Fibroblast of skin of abdomen (primary cell): ENCODE results near the gene FHIT.

Experiments used
- DNase-seq: peaks from one replicate; pipeline ENCODE4 v3.0.0-alpha.2; 2013

The FHIT gene

DNA sequence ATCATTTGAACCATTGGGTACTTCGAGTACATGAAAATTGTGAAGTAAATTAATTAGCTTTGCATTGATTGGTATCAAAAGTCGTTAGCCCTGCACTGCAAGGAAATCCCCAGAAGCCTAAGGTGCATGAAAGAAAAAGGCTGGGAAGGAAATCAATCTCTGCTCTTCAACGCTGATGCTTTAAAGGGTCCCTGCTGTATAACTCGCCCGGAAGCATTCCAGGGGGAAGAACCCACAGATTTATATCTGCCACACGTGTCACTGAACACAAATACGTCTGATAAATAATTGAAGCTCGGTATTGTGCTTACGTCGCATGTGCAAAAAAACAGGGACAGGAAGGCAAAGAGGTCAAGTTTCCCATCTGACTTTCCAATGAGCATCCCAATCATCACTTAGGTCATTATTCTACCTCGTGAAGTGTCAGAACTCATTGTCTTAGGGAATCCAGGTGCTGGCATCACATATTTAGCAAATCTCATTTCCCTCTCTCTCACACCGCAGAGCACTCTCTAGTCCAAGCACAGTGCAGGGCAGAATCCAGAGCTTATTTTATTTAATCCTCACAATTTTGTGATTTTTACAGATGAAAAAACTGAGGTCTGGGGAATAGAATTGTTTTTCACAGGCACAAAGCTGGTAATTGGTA lies 1397.1 kb downstream of the FHIT start:
- DNase-seq, result no peak

DNA sequence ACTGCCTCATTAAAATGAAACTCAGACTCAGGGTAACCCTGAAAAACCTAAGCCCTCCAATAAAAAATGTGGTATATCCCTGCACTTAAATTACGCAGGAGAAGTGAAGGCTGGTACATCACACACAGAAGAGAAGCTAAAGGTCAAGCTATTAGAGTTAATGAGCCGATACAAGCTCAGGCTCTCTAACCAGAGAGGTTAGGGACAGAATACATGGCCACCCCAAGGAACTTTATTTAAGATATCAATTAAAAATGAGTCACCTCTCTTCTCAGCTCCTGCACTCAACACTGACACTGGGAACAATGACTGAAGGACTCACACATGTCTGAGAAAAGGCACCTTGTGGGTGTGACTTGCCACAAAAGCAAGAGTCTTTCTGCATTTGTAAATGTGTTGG lies 1400.8 kb downstream of the FHIT start:
- DNase-seq, result no peak

DNA sequence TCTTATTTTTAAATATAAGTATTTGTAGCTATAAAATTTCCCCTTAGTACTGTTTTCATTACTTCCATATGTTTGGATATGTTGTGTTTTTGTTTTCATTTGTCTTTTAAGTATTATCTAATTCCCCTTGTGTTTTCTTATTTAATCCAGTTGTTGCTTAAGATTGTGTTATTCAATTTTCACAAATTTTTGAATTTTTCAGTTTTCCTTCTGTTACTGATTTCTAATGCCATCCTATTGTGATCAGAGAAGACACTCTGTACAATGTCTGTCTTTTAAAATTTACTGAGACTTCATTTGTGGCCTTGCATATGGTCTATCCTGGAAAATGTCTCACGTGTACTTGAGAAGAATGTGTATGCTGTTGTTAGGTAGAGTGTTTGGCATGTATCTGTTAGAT lies 1405.9 kb downstream of the FHIT start:
- no peak for DNase-seq

DNA sequence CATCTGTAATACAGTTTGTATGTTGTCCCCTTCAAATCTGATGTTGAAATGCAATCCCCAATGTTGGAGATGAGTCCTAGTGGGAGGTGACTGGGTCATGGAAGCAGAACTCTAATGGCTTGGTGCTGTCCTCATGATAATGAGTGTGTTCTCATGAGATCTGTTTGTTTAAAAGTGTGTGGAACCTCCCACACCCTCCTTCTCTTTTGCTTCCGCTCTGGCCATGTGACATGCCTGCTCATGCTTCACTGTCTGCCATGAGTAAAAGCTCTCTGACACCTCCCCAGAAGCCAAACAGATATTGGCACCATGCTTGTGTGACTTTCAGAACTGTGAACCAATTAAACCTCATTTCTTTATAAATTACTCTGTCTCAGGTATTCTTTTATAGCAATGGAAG lies 1407.4 kb downstream of the FHIT start:
- no peak for DNase-seq

DNA sequence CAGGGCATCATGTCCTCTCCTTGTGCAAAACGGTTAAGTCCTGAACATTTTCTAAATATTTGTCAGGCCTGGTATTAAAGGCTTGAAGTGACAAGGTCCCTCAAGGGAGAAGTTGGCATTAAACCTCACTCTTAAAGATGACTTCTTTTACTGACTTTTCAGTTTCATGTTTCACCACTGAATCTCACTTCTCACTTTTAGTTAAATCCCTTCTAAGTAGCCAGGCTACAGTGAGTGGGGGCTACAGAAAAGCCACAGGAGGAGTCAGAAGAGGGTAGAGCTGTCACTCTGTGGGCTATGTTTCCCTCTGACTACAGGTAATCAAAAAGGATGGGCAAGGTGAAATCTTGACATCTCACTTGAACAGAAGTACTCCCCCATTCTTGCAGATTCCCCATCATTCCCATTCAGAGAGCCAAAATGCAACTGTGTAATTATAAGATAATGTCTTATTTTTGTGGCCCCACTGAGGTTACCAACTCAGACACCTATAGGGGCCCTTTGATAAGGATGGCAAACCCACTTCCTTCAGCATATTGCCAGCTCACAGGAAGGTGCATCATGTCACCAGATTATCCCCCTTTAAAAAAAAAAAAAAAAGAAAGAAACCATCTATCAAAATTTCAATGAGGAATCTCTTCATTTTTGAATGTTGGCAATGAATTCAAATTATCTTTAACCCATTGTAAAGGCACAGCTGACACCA lies 1411.3 kb downstream of the FHIT start:
- DNase-seq, result no peak

DNA sequence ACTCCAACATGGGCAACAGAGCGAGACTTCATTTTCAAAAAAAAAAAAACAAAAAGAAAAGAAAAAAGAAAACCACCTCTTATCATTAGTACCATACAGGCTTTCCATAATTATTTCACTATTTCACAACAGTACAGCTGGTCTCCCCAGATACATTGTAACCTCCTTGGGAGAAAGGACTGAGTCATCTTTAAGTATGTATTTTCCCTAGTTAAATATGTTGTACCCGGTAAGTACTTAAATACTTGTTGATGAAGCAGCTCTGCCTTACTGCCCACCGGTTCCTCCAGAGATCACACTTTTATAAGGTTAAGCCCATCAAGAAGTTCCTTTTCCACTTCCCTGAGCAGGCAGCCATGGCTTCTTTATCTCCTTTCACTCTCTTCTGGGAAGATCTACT lies 1412.0 kb downstream of the FHIT start:
- peak; percentile 84 for DNase-seq

DNA sequence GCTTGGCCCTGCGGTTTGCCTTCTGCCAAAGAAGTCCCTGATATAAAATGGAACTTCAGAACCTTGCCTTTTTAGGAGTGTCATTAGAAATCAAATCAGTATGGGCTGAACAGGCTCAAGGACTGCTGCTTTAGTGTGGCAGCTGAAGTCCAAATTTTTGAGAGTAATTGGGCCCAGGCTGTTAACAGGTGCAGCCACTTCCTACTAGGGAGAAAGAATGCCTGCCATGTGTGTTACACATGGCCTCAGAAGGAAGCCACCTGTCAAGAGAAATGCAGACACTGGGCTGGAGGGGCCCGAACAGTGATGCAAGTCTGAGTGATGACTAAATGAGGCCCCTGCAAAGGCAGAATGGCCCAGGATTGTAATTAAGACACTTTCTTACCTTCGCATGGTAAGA lies 1414.7 kb downstream of the FHIT start:
- DNase-seq, result peak; percentile 18

DNA sequence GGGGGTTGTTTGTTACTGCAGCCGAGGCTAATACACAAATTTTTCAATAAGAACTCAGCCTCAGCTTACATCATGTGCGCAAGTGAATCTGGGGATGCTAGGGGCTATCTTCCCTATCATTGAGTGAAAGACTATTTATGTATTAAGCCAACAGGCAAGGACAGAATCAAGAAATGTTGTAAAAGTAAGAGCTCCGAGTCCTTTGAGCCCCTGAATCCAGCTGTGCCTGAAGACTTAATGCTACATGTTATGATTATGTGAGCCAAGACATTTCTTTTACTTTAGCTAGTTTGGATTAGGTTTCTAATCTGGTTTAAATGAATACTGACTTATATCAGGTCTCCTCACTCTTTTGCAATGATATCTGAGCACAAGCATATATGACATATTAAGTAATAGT lies 1418.5 kb downstream of the FHIT start:
- DNase-seq, result no peak

DNA sequence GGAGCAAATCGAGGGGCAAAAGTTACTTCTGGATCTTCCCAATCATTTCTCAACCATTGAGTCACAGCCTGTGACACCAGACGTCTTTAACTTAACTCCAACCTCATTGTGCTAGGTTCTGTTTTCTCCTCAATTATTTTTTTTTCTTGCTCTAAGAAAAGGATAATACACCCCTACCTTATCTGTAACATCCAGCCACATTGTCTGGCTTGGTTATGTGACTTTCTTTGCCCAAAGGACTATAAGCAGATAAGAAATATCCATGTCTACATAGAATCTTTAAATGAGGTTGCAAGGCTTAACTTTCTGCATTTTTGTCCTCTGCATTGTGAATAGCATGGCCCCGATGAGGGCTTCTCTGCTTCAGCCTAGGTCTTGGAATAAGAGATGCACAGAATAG lies 1419.0 kb downstream of the FHIT start:
- DNase-seq, result no peak

DNA sequence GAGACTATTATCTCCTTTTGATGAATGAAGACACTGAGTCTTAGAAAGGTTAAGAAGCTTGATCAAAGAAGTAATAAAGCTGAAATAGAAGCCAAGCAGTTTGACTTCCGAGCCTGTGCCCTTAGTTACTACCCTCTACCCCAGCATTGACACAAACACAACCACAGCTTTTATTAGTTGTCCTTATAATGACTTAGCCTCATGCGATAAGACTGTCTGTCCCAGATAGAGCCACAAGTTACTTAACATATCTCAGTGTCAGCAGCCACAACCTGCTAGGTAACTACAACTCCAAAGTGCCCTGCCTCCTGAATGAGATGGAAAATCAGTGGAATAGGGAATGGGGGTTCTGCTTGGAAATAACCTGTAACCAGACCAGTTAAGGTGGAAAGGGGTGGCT lies 1419.9 kb downstream of the FHIT start:
- DNase-seq, result no peak

DNA sequence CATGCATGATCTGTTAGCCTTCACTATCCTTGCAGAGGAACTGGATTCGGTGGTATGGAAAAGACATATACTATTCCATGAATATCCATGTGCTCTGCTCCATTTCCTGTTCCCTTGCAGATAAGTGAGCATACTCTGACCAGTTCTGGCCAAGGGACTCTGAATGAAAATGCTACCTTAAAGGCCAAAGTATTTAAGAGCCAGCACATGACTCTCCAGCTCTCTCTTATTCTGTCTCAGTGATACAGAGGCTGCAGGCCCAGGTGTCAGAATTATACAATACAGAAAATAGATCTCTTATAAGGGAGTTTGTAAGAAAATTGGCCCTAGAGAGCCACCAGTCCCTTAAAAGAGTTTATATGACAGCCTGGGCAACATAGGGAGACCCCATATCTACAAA lies 1421.7 kb downstream of the FHIT start:
- no peak for DNase-seq

DNA sequence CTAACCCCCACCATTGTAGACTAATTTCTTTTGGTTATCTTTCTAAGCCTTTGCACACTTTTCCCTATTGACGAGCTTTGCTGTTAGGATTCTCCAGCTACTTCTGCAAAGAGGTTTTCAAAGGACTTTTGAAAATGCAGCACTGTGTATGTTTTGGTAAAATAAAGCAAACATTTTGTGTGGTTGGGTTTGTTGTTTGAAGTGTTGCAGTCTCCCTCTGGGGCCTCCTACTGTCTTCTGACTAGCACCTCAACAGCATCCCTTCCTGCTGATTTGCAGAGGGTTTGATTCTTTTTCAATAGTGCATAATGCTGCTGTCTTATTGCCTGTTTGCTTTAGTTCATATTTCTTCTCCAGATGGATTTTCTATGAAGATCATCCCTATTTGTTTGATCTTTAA lies 1426.4 kb downstream of the FHIT start:
- DNase-seq, result no peak

DNA sequence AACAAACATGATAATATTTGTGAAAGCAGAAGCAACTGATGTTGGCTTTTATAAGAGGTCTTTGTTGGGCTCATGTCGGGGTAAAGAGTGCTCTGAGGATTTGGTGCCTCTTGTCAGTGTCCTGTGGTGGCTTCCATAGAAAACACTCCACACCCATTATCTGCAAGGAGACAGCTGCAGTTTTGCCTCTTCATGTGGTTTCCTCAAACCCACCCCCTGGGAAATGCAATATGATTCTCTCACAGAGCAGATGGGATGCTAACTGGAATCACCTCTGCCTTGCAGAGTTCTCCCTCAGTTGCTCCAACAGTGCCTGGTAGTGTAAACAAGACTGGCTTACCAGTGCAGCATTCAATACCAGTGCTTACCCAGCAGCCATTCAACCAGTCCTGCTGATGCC lies 1430.0 kb downstream of the FHIT start:
- DNase-seq, result no peak

DNA sequence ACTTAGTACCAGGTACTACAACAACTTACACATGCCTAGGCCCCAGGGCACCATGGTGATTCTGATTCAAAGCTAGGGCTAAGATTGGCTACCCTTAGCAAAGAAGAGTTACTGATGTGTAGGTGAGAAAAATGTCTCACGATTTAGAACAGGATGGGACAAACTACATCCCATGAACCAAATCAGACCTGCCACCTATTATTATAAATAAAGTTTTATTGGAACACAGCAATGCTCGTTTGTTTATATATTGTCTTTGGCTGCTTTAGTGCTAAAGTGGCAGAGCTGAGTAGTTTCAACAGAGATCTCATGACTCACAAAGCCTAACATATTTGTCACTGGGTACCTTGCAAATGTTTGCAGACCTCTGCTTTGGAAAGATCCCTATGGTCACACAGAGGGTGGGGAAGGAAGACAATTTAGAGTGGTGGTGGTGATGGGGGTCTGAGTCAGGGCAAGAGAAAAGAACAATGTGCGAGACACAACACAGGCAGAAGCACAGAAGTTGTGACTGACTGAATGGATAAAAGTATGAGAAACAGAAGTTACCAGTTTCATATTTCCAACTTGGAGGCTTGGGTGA lies 1430.8 kb downstream of the FHIT start:
- DNase-seq, result peak; percentile 27

DNA sequence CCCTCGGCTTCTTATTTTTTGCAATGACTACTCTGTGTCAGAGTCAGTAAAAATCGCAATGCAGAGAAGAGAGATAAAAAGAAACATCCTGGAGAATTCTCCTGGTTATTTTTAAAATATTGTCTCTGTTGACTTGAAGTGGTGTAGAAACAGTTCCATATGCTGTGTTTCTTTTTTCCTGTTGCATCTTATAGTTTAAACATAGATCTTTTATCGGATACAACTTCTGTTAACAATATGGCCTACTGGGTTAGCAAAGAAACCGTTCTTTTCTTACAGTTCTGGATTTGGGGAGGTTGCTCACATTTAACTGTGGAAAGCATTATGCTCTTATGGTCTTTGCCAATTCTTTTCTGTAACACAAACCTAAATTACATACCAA lies 1432.3 kb downstream of the FHIT start:
- no peak for DNase-seq

DNA sequence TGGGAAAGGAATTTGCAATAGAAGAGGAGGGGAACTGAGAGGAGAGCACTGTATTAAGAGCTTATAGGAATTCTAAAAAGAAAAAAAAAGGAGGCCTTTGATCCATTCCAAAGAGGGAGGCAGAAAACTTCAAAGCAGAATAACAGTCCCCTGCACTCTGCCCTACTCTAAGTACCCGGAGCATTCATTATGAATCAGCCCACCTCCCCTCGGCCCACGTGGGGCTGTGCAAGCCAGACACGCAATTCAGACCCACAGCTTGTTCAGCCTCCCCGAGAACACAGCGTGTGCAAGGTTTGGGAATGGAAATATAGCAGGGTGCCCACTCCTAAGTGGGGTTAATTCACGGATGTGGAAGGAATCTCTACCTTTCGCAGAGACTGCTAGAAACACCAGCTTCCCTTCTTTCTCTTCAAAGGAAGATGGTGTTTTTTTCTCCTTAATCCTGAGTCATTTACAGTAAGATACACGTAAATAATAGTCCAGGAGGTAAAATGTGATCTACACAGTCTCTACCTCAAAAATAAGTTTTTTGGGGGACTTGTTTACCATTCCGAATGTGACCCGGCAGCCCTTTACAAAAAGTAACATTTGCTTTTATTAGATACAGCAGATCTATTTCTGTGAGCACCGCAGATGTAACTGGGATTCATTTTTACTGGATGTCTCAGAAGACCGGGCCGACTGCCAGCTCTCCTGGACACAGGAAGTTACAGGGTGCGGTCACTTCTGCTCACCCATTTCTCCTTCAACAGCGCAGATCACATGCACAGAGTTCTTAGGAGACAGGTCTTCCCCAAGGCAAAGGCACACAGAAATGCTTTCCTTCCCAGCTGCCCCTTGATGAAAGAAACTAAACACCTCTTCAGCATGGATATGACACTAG lies 1433.0 kb downstream of the FHIT start:
- peak; percentile 98 for DNase-seq

DNA sequence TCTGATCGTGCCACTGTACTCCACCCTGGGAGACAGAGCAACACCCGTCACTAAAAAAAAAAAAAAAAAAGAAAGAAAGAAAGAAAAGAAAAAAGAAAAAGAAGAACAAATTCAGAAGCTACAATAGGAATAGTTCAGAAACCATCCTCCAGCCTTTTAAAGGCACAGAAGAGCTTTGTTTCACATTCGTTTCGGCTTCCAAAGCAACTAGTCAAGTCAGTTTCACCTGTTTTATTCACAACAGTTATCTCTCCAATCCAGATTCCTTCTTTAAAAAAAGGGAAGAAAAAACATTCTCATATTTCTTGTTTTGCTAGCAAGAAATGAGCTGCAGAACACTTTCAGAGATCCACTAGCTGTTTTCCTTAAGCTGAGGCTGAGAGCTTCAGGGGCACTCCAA lies 1433.7 kb downstream of the FHIT start:
- DNase-seq, result no peak

DNA sequence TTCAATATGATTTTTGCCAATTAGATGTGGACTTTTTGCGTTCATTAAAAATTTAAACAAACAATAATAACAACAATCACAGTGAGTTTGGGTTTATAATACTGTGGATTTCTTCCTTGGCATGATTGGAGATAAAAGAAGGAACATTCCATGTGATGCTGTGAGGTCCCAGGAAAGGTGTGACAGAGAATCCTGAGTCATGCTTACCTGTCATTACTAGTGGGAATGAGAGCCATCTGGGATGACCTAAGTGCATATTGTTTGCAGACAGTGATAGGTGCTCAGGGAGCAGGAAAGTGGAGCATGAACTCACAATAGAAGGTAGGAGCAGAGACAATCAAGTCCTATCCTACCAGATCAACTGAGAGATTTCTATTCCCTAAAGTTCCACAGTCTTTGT lies 1434.9 kb downstream of the FHIT start:
- DNase-seq, result no peak

DNA sequence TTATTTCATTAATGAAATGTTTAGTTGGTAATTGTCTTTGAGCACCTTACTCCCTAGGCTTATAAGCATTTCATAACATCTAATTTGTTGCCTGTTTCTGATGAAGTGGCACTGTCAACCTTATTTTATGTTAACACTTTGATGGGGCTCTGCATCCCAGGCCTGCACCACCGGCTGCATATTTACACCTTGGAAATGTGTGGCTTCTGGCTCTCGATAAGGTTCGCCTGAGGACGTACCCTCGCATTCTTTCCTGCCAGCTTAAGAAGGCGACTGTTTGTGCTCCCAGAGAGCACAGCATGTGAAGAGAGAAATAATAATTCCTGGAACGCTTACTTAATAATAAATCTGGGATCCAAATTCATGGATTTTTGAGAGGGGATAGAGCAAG lies 1438.1 kb downstream of the FHIT start:
- peak; percentile 15 for DNase-seq

DNA sequence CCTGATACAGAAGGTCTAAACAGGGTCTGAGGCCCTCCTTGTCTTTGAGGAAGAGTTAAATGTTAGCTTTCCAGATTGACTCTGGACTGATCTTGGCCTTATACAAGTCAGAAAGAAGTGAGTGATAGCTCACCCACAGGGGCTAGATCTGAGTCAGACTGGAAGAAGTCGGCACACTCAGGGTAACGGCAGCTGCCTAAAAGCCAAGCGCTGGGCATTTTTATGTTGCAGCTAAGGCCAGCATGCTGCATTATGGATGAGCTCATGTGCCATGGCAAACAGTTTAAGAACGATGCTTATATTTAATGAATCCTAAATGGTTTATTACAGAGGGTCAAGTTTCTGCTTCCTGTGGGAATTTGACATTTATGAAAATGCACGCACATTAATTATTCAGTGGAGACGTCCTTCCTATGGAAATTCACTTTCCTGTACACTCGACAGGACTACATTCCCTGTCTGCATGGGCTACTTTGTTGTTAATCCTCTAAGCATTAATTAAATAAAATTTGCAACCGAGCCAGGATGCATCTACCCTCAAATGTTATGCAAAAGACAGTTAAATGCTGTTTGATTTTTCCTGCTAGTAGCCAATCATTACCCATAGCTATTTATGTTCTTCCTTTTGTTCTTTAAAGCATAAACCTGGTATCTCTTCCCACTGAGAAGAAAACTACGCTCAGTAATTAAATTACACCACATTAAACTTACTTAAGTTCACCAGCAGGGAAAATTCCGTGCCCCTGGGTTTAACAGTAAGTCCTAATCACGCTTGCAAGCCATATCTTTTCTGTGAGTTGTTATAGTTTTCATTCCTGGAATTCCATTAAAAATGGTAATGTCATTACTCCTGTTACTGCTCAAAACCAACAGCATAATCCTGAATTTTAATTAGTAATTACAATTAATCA lies 1438.8 kb downstream of the FHIT start:
- DNase-seq, result peak; percentile 43

DNA sequence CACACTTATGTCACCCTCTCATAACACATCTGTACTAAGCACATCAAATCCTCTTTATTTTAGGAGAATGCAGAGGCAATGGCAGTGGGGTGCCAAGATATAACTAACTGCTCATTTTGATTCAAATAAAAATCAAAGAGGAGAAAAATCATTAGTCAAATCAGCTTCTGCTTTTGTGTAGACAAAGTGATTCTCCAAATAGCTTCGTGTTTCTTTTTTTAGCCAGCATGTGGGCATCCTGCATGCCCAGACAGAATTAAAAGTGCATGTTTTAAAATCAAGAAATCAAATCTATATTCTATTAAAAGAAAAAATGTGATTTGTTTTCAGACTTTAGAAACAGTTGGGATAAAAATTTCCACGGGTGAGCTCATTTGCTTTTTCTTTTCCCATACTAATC lies 1440.1 kb downstream of the FHIT start:
- no peak for DNase-seq

DNA sequence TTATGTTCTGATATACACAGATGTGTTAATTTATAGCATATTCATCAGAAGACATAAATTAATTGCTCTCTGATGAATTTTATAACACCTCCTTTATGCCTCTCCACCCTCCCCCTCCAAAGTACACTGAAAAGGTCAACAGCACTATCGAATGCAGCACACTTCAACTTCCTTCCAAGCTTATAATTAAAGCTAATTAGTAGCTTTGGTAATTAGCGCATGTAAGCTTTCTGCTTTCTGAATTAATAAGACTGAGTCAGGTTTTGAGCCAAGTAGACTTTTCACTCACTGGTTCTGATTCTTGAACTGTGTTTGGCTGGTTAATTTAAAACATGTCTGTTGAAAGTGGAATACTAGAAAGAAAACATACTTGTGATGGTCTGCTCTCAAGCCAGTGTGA lies 1440.6 kb downstream of the FHIT start:
- no peak for DNase-seq
